ENCODE results near the gene FTCD. TPM values are rescaled to one million over a fixed set of nuclear protein-coding genes. Genes with fewer than 3 reads are reported as not detected.

FTCD gene
- total RNA-seq, 1 experiment from 2014 or later, result 0.40 TPM

DNA sequence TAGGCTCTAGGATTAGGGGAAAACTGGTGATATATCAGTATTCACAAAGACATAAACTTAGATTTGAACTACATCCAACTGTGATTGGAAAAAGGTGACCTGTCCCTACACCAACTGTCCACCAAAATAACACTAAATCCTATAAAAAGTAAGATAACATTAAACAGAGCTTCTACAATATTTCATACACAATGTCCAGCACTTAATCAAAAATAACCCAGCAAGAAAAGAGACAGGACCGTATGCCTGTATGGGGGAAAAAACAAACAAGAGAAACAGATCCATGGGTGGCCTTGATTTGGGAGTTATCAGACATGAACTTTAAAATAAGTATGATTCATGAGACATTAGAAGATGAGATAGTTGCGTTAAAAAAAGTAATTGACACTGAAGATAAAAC, 67.2 kb downstream of the FTCD start:
- intact Hi-C loops (cut with micrococcal nuclease), result no loop called here
- ChIA-PET CTCF (no interaction called here), POLR2A (ENCODE audit: unreplicated experiment) (no interaction called here)
- H3K4me1 ChIP-seq (ENCODE audit: insufficient read depth, low read length), result no peaks in the 10 kb centered on the region
- no peaks in the 10 kb centered on the region for H3K79me2 ChIP-seq (ENCODE audit: low read length)
- H3K4me2 ChIP-seq (ENCODE audit: low read length), result no peak overlapping the region
- H3K4me3 ChIP-seq (ENCODE audit: low read length), result no peak overlapping the region
- no peaks in the 10 kb centered on the region for H3K9me3 ChIP-seq (ENCODE audit: low read length)
- H2AFZ ChIP-seq (ENCODE audit: low read length), result no peak overlapping the region
- H3K9ac ChIP-seq (ENCODE audit: low read length), result no peak overlapping the region
- no peak overlapping the region for H3K27ac ChIP-seq (ENCODE audit: low read length)
- H3F3A ChIP-seq (ENCODE audit: low read length, unreplicated experiment), result no peaks in the 10 kb centered on the region
- H3K36me3 ChIP-seq (ENCODE audit: low read depth, low read length), result no peaks in the 10 kb centered on the region
- TF ChIP-seq EZH2phosphoT487 (IDR thresholded peaks at IDR 0.05; ENCODE audit: borderline replicate concordance, low read length) (no peak), EZH2 (IDR thresholded peaks at IDR 0.05; ENCODE audit: low read length, unreplicated experiment) (no peak)
- TF ChIP-seq, protein P1, sequence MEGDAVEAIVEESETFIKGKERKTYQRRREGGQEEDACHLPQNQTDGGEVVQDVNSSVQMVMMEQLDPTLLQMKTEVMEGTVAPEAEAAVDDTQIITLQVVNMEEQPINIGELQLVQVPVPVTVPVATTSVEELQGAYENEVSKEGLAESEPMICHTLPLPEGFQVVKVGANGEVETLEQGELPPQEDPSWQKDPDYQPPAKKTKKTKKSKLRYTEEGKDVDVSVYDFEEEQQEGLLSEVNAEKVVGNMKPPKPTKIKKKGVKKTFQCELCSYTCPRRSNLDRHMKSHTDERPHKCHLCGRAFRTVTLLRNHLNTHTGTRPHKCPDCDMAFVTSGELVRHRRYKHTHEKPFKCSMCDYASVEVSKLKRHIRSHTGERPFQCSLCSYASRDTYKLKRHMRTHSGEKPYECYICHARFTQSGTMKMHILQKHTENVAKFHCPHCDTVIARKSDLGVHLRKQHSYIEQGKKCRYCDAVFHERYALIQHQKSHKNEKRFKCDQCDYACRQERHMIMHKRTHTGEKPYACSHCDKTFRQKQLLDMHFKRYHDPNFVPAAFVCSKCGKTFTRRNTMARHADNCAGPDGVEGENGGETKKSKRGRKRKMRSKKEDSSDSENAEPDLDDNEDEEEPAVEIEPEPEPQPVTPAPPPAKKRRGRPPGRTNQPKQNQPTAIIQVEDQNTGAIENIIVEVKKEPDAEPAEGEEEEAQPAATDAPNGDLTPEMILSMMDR (conservative IDR thresholded peaks at IDR 0.05; ENCODE audit: low read depth, low read length), result no peak
- no TSS peak for BruUV-seq (replicated peaks)
- H3K27me3 ChIP-seq (ENCODE audit: low read length), result no peaks in the 10 kb centered on the region
- no peak for DNase-seq
- no peak for ATAC-seq
- H3K9me2 ChIP-seq (replicated peaks; ENCODE audit: low read length), result no peaks in the 10 kb centered on the region
- no peaks in the 10 kb centered on the region for H4K20me1 ChIP-seq (ENCODE audit: low read length)

DNA sequence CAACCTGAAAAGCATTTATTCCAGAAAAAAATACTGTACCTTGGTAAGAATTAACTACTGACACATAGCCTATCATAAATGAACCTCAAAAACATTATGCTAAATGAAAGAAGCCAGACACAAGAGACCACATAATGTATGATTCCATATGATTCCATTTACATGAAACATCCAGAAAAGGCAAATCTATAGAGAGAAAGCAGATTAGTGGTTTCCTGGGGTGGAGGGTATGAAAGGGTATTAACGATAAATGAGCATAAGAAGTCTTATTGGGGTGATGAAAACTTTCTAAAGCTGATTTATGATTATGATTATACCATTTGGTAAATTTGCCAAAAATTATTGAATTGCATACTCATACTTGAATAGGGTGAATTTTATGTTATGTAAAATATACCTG, 67.7 kb downstream of the FTCD start:
- ChIA-PET POLR2A (ENCODE audit: unreplicated experiment) (no interaction called here), CTCF (no interaction called here)
- intact Hi-C loops (cut with micrococcal nuclease), result no loop called here
- Histone ChIP-seq H3K9ac (ENCODE audit: low read length) (no peak overlapping the region), H3K4me3 (ENCODE audit: low read length) (no peak overlapping the region), H3K4me1 (ENCODE audit: insufficient read depth, low read length) (no peaks in the 10 kb centered on the region), H3K27me3 (ENCODE audit: low read length) (no peaks in the 10 kb centered on the region), H3K79me2 (ENCODE audit: low read length) (no peaks in the 10 kb centered on the region), H3K36me3 (ENCODE audit: low read depth, low read length) (no peaks in the 10 kb centered on the region), H2AFZ (ENCODE audit: low read length) (no peak overlapping the region), H3K27ac (ENCODE audit: low read length) (no peak overlapping the region), H3K4me2 (ENCODE audit: low read length) (no peak overlapping the region), H4K20me1 (ENCODE audit: low read length) (no peaks in the 10 kb centered on the region), H3K9me2 (replicated peaks; ENCODE audit: low read length) (no peaks in the 10 kb centered on the region), H3F3A (ENCODE audit: low read length, unreplicated experiment) (no peaks in the 10 kb centered on the region), H3K9me3 (ENCODE audit: low read length) (no peaks in the 10 kb centered on the region)
- DNase-seq, result no peak
- ATAC-seq, result no peak
- no TSS peak for BruUV-seq (replicated peaks)
- no peak for TF ChIP-seq EZH2 (IDR thresholded peaks at IDR 0.05; ENCODE audit: low read length, unreplicated experiment)
- TF ChIP-seq, protein P1 (conservative IDR thresholded peaks at IDR 0.05; ENCODE audit: low read depth, low read length), result no peak

Other genes starting within 250 kb of the FTCD start
- 487 and 628 TPM in 2 replicates for gene COL6A1, start 173.8 kb downstream of the FTCD start, total RNA-seq (2014; rRNA removed)
- gene COL6A2, start 57.5 kb downstream of the FTCD start, total RNA-seq (2014; rRNA removed), result 521 and 654 TPM in 2 replicates
- 41.7 and 49.5 TPM in 2 replicates for gene SPATC1L, start 28.9 kb upstream of the FTCD start, total RNA-seq (2014; rRNA removed)
- 45.7 and 53.9 TPM in 2 replicates for gene LSS, start 73.2 kb upstream of the FTCD start, total RNA-seq (2014; rRNA removed)
- 105 and 140 TPM in 2 replicates for gene MCM3AP, start 130.0 kb upstream of the FTCD start, total RNA-seq (2014; rRNA removed)
- 38.2 and 39.0 TPM in 2 replicates for gene YBEY, start 130.8 kb upstream of the FTCD start, total RNA-seq (2014; rRNA removed)
- gene C21orf58, start 168.3 kb upstream of the FTCD start, total RNA-seq (2014; rRNA removed), result 14.6 and 15.3 TPM in 2 replicates
- gene PCNT, start 168.6 kb upstream of the FTCD start, total RNA-seq (2014; rRNA removed), result 51.4 and 93.0 TPM in 2 replicates